ENCODE measurements around the gene TAS2R9. TPM values are rescaled to one million over a fixed set of nuclear protein-coding genes. Genes with fewer than 3 reads are reported as not detected.

Gene TAS2R9
- total RNA-seq, 1 donor from 2014 or later, result not detected

DNA sequence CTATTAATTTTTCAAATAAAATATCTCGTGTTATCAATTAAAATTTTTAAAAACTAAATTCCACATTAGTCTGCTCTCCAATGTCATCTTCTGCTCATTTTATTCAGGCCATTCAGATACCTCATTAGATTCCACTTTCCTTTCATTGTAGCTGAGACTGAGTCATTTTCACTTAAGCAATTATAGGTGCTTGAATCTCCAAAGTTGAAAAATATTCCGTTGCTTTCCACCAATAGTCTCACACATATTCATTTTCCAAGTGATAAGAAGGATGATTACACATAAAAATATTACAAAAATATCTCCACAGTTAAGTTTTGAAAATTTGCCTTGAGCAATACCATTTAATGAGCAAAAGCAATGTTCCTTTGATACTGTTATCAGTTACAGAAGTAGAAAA lies 50.3 kb downstream of the TAS2R9 start:
- no peaks in the 10 kb centered on the region for H3K27me3 Mint-ChIP-seq (ENCODE audit: unreplicated experiment)
- peaks cover 2% of the 10 kb centered on the region for H3K9me3 Mint-ChIP-seq (ENCODE audit: unreplicated experiment)
- no peak overlapping the region for H3K4me3 Mint-ChIP-seq (ENCODE audit: unreplicated experiment)
- TF ChIP-seq, protein P1, sequence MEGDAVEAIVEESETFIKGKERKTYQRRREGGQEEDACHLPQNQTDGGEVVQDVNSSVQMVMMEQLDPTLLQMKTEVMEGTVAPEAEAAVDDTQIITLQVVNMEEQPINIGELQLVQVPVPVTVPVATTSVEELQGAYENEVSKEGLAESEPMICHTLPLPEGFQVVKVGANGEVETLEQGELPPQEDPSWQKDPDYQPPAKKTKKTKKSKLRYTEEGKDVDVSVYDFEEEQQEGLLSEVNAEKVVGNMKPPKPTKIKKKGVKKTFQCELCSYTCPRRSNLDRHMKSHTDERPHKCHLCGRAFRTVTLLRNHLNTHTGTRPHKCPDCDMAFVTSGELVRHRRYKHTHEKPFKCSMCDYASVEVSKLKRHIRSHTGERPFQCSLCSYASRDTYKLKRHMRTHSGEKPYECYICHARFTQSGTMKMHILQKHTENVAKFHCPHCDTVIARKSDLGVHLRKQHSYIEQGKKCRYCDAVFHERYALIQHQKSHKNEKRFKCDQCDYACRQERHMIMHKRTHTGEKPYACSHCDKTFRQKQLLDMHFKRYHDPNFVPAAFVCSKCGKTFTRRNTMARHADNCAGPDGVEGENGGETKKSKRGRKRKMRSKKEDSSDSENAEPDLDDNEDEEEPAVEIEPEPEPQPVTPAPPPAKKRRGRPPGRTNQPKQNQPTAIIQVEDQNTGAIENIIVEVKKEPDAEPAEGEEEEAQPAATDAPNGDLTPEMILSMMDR (IDR thresholded peaks at IDR 0.05; ENCODE audit: partially characterized antibody, unreplicated experiment), result no peak
- H3K36me3 Mint-ChIP-seq (ENCODE audit: unreplicated experiment), result peaks cover 7% of the 10 kb centered on the region
- DNase-seq, result no peak
- no peaks in the 10 kb centered on the region for H3K4me1 Mint-ChIP-seq (ENCODE audit: low read depth, unreplicated experiment)
- H3K27ac Mint-ChIP-seq (ENCODE audit: unreplicated experiment), result no peak overlapping the region

Other genes starting within 250 kb of the TAS2R9 start
- gene MAGOHB, start 196.6 kb downstream of the TAS2R9 start, total RNA-seq (ENCODE audit: unreplicated experiment), result 22.1 TPM
- not detected for gene STYK1, start 136.1 kb downstream of the TAS2R9 start, total RNA-seq (ENCODE audit: unreplicated experiment)
- gene YBX3, start 86.8 kb downstream of the TAS2R9 start, total RNA-seq (ENCODE audit: unreplicated experiment), result 39.0 TPM
- 0.39 TPM for gene TAS2R7, start 7.5 kb downstream of the TAS2R9 start, total RNA-seq (ENCODE audit: unreplicated experiment)
- not detected for gene TAS2R8, start 2.9 kb downstream of the TAS2R9 start, total RNA-seq (ENCODE audit: unreplicated experiment)
- gene TAS2R10, start 16.2 kb upstream of the TAS2R9 start, total RNA-seq (ENCODE audit: unreplicated experiment), result 0.69 TPM
- 7.5 TPM for gene PRR4, start 39.3 kb upstream of the TAS2R9 start, total RNA-seq (ENCODE audit: unreplicated experiment)
- 33.3 TPM for gene PRH1, start 74.1 kb upstream of the TAS2R9 start, total RNA-seq (ENCODE audit: unreplicated experiment)
- gene TAS2R13, start 99.4 kb upstream of the TAS2R9 start, total RNA-seq (ENCODE audit: unreplicated experiment), result 2.0 TPM
- not detected for gene PRH2, start 119.1 kb upstream of the TAS2R9 start, total RNA-seq (ENCODE audit: unreplicated experiment)
- gene TAS2R14, start 129.1 kb upstream of the TAS2R9 start, total RNA-seq (ENCODE audit: unreplicated experiment), result 3.3 TPM
- gene TAS2R50, start 176.7 kb upstream of the TAS2R9 start, total RNA-seq (ENCODE audit: unreplicated experiment), result 1.3 TPM
- gene TAS2R20, start 188.1 kb upstream of the TAS2R9 start, total RNA-seq (ENCODE audit: unreplicated experiment), result 3.4 TPM
- 7.9 TPM for gene TAS2R19, start 212.5 kb upstream of the TAS2R9 start, total RNA-seq (ENCODE audit: unreplicated experiment)
- 5.7 TPM for gene TAS2R31, start 221.2 kb upstream of the TAS2R9 start, total RNA-seq (ENCODE audit: unreplicated experiment)